Stimulated activated naive CD8-positive, alpha-beta T cell treated with anti-CD3 and anti-CD28 coated beads, Interleukin-15, amount 100 ng/mL, for 72 hours (primary cell): ENCODE data around the gene TAF4B.
"Not testable (repeated sequence)": the region's sequence is repeated elsewhere in the genome, so short reads cannot be mapped to it uniquely, and the experiment has no call there.

Source experiments
- ATAC-seq: fragments of 150-1000 bp; cut with Tn5 transposase; 2 replicates; pipeline ENCODE4 v1.10.0; 2021; ENCODE audit warnings: mild to moderate bottlenecking, moderate library complexity
- DNase-seq, 2 donors: peaks; one replicate each; pipeline ENCODE4 v3.0.0; 2021 to 2022
- H3K27ac Mint-ChIP-seq, 2 donors: one replicate each; pipeline ENCODE4 v1.8.0; 2022; ENCODE audit warnings: mild to moderate bottlenecking in 2 of 2, mixed read lengths in 2 of 2, moderate library complexity in 2 of 2
- H3K27me3 Mint-ChIP-seq: one replicate; pipeline ENCODE4 v1.8.0; 2022; ENCODE audit warnings: mixed read lengths
- H3K4me1 Mint-ChIP-seq: one replicate; pipeline ENCODE4 v1.8.0; 2022; ENCODE audit warnings: mild to moderate bottlenecking, mixed read lengths
- H3K4me3 Mint-ChIP-seq, 2 donors: one replicate each; pipeline ENCODE4 v1.8.0; 2022; ENCODE audit warnings: mild to moderate bottlenecking in 2 of 2, mixed read lengths in 2 of 2, moderate library complexity in 1 of 2
- H3K9me3 Mint-ChIP-seq, 2 donors: one replicate each; pipeline ENCODE4 v1.8.0; 2022; ENCODE audit warnings: mixed read lengths in 2 of 2

Gene TAF4B

GRCh38 chr18:26225022-26225693 lies 1.1 kb upstream of the TAF4B start:
- Mint-ChIP-seq H3K27me3 (no peaks in the 10 kb centered on the region), H3K9me3 (no peaks in the 10 kb centered on the region), H3K4me3 (peak overlapping the region; percentile 94 to 96), H3K4me1 (peaks cover 34% of the 10 kb centered on the region), H3K27ac (peak overlapping the region in 1 of 2 donors; percentile 99)
- no peak for ATAC-seq
- DNase-seq, result no peak

DNA sequence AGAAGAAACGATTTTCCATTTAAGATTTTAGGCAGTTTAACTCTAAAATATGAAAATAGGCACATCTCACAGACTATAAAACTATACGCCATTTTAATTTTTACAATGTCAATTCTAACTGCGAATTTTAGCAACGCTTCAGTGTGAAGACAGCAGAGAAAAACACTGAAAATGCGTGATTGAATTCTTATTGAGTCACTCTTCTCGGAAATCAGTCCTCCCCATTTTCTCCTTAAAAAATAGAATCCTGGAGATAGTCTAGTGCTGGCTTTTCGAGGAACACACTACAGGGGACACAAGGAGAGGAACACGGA lies 373 bp upstream of the TAF4B start:
- Mint-ChIP-seq H3K4me1 (peaks cover 34% of the 10 kb centered on the region), H3K27me3 (no peaks in the 10 kb centered on the region), H3K4me3 (peak overlapping the region; percentile 94 to 96), H3K27ac (peak overlapping the region; percentile 99), H3K9me3 (no peaks in the 10 kb centered on the region)
- ATAC-seq, result no peak
- DNase-seq, result no peak

DNA sequence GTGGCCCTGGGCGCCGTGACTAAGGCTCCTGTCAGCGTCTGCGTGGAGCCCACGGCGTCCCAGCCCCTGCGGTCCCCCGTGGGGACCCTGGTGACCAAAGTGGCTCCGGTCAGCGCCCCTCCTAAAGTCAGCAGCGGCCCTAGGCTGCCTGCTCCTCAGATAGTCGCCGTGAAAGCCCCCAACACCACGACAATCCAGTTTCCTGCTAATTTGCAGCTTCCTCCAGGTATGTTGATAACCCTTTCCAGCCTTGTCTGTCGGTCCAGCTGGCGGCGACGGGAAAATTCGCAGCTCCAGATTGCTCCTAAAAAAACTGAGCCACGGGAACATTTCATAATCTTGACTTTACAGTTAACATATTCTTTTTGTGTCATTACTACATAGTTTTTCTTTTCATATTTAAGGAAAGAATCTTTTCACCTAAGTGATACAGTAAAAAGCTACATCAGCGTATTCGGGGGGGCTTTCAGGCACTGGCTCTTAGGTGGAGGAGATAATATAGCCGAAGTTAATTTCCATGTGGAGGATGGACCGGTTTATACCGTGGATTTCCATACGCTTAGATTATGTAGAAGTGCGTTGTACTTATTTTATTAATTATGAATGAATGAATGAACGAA lies 916 bp downstream of the TAF4B start:
- Mint-ChIP-seq H3K9me3 (no peaks in the 10 kb centered on the region), H3K27me3 (no peaks in the 10 kb centered on the region), H3K4me3 (peak overlapping the region; percentile 94 to 96), H3K27ac (peak overlapping the region; percentile 97), H3K4me1 (peaks cover 40% of the 10 kb centered on the region)
- ATAC-seq (no peak), DNase-seq (no peak)

DNA sequence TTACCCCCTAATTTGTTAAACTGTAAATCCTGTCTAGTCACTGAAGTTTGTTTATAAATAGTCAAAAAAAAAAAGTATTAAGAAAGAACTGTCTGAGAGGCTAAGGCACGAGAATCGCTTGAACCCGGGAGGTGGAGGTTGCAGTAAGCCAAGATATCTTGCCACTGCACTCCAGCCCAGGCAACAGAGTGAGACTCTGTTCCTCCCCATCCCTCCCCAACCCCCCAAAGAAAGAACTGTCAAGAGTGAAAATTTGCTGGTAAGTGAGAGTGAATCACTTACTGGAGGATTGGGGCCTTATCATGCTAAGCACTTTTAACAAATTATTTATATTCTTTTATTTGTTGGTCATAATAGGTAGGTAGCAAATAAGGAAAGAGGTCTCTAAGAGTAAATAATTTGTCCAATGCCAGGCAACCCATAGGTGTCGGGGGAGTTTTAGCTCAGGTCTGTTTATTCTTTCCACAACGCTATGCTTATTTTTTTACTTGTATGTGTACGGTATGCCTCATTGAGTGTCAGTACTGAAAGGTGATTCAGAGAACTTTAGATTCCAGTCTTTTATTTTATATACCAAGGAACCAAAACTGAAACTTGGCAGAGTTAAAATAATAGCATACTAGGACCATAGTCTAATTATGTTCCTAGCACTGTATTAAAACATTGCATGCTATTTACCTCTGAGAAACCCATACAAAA lies 2.5 kb downstream of the TAF4B start:
- no peaks in the 10 kb centered on the region for H3K9me3 Mint-ChIP-seq
- no peaks in the 10 kb centered on the region for H3K27me3 Mint-ChIP-seq
- peak overlapping the region; percentile 94 to 96 for H3K4me3 Mint-ChIP-seq
- H3K4me1 Mint-ChIP-seq, result peaks cover 56% of the 10 kb centered on the region
- H3K27ac Mint-ChIP-seq, result no peak overlapping the region
- DNase-seq (no peak), ATAC-seq (peak; percentile 7)

GRCh38 chr18:26230497-26230896 lies 4.3 kb downstream of the TAF4B start:
- H3K4me3 Mint-ChIP-seq, result no peak overlapping the region
- no peaks in the 10 kb centered on the region for H3K9me3 Mint-ChIP-seq
- no peaks in the 10 kb centered on the region for H3K27me3 Mint-ChIP-seq
- no peak overlapping the region for H3K27ac Mint-ChIP-seq
- ATAC-seq (no peak), DNase-seq (no peak)
- H3K4me1 Mint-ChIP-seq, result peaks cover 70% of the 10 kb centered on the region

- peaks cover 63% of the 10 kb centered on the region for H3K4me1 Mint-ChIP-seq
- H3K4me3 Mint-ChIP-seq, result no peak overlapping the region
- ATAC-seq (no peak), DNase-seq (no peak)
- no peak overlapping the region for H3K27ac Mint-ChIP-seq
- H3K9me3 Mint-ChIP-seq, result no peaks in the 10 kb centered on the region
- no peaks in the 10 kb centered on the region for H3K27me3 Mint-ChIP-seq
These were observed 7.0 kb downstream of the TAF4B start for GRCh38 chr18:26233208-26233607.

DNA sequence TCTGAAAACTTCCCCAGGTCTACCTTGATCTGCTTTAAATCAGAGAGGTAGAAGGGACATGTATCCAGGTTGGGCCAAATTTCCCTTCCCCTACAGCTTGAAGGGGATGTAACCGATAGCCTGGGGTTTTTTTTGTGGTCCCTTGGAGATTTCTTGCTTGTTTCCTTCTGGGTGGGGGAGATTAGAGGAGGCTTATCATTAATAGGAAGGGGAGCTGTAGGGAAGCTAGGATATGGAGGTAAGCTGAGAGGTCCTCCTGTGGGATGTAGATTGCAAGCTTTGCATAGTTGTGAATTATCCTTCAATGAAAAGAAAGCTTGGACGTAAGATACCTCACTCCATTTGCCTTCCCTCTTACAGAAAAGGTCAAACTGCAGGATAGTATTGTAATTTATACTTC lies 11.1 kb downstream of the TAF4B start:
- not testable (repeated sequence) for H3K27me3 Mint-ChIP-seq

DNA sequence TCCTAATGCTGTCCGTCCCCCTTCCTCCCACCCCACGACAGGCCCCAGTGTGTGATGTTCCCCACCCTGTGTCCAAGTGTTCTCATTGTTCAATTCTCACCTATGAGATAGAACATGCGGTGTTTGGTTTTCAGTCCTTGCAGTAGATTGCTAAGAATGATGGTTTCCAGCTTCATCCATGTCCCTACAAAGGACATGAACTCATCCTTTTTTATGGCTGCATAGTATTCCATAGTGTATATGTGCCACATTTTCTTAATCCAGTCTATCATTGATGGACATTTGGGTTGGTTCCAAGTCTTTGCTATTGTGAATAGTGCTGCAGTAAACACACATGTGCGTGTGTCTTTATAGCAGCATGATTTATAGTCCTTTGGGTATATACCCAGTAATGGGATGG lies 12.5 kb downstream of the TAF4B start:
- H3K4me3 Mint-ChIP-seq, H3K27ac Mint-ChIP-seq, H3K27me3 Mint-ChIP-seq, ATAC-seq, DNase-seq: not testable (repeated sequence)
- Mint-ChIP-seq H3K4me1 (peaks cover 53% of the 10 kb centered on the region), H3K9me3 (peaks cover 24 to 30% of the 10 kb centered on the region in 2 donors)

More for the DNA sequence above, 11.1 kb downstream of the TAF4B start:
- not testable (repeated sequence) for H3K4me3 Mint-ChIP-seq, DNase-seq, ATAC-seq, H3K27ac Mint-ChIP-seq
- H3K4me1 Mint-ChIP-seq, result peaks cover 54% of the 10 kb centered on the region
- peaks cover 13 to 16% of the 10 kb centered on the region in 2 donors for H3K9me3 Mint-ChIP-seq

DNA sequence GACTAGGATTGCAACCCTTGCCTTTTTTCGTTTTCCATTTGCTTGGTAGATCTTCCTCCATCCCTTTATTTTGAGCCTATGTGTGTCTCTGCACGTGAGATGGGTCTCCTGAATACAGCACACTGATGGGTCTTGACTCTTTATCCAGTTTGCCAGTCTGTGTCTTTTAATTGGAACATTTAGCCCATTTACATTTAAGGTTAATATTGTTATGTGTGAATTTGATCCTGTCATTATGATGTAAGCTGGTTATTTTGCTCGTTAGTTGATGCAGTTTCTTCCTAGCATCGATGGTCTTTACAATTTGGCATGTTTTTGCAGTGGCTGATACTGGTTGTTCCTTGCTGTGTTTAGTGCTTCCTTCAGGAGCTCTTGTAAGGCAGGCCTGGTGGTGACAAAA lies 16.1 kb downstream of the TAF4B start:
- H3K9me3 Mint-ChIP-seq, result peaks cover 24 to 42% of the 10 kb centered on the region in 2 donors
- not testable (repeated sequence) for H3K27ac Mint-ChIP-seq, DNase-seq, H3K4me3 Mint-ChIP-seq, ATAC-seq, H3K27me3 Mint-ChIP-seq
- peaks cover 29% of the 10 kb centered on the region for H3K4me1 Mint-ChIP-seq

- DNase-seq, ATAC-seq, H3K4me3 Mint-ChIP-seq, H3K27ac Mint-ChIP-seq, H3K27me3 Mint-ChIP-seq: not testable (repeated sequence)
- H3K4me1 Mint-ChIP-seq, result peaks cover 27% of the 10 kb centered on the region
- H3K9me3 Mint-ChIP-seq, result peaks cover 24 to 42% of the 10 kb centered on the region in 2 donors
These were observed 19.2 kb downstream of the TAF4B start for GRCh38 chr18:26245434-26245833.

DNA sequence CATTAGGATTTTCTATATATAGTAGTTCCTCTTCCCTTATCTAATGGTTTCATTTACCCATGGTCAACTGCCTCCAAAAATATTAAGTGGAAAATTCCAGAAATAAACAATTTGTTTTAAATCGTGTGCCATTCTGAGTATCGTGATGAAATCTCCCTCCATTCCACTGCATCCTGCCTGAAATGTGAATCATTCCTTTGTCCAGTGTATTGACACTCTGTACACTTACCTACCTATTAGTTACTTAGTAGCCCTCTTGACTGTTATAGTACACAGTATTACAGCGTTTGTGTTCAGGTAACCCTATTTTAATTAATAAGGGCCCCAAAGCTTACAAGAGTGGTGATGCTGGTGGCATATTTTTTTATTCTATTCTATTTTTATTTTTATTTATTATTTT lies 26.2 kb downstream of the TAF4B start:
- Mint-ChIP-seq H3K9me3 (no peaks in the 10 kb centered on the region), H3K4me1 (peaks cover 26% of the 10 kb centered on the region), H3K4me3 (no peak overlapping the region), H3K27ac (no peak overlapping the region), H3K27me3 (no peaks in the 10 kb centered on the region)
- ATAC-seq, result no peak
- no peak for DNase-seq

GRCh38 chr18:26254808-26255207 lies 28.6 kb downstream of the TAF4B start:
- not testable (repeated sequence) for H3K9me3 Mint-ChIP-seq, H3K27ac Mint-ChIP-seq, DNase-seq, H3K27me3 Mint-ChIP-seq, H3K4me3 Mint-ChIP-seq, ATAC-seq
- peaks cover 36% of the 10 kb centered on the region for H3K4me1 Mint-ChIP-seq

DNA sequence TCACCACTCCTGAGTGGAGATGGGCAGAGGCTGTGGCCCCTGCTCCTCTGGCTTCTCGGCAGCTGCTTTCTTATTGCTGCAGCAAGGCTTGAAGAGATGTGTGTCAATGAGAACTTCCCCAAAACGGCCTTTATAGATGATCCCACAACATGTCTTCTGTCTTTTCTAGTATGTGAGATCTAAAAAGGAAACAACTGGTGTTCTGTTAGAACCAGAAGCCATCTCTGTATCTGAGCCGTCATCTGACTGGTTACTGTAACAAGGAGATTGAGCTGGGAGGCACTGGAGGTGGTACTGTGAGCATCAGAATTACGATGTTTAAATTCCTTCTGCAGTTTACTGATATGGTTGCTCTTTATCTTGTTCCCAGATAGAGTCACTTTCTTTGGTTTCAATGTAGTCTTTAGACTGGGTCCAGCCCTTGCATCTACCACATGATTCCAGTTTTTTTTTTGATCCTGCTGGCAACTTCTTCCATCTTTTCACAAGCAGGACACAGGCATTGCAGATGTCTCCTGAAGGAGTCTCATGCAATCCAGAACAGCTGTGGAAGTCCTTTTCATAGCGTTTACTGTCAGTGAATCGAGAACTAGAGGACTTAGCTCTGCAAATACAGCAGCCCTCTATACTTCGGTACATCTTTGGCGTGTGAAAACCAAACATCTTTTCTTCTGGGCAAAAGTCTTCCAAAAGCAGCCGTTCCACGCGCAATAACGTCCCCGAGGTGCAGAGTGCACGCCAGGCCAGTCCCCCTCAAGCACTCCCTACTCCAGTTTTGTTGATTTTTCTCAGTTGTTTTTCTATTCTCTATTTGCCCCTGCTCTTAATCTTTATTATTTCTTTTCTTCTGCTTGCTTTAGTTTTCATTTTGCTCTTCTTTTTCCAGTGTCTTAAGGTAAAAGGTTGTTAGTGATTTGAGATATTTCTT lies 29.7 kb downstream of the TAF4B start:
- ATAC-seq, result no peak
- peak overlapping the region in 1 of 2 donors; percentile 26 for H3K4me3 Mint-ChIP-seq
- peak overlapping the region in 1 of 2 donors; percentile 83 for H3K27ac Mint-ChIP-seq
- no peaks in the 10 kb centered on the region for H3K27me3 Mint-ChIP-seq
- H3K4me1 Mint-ChIP-seq, result peaks cover 36% of the 10 kb centered on the region
- DNase-seq, result no peak
- H3K9me3 Mint-ChIP-seq, result peaks cover 4 to 7% of the 10 kb centered on the region in 2 donors

DNA sequence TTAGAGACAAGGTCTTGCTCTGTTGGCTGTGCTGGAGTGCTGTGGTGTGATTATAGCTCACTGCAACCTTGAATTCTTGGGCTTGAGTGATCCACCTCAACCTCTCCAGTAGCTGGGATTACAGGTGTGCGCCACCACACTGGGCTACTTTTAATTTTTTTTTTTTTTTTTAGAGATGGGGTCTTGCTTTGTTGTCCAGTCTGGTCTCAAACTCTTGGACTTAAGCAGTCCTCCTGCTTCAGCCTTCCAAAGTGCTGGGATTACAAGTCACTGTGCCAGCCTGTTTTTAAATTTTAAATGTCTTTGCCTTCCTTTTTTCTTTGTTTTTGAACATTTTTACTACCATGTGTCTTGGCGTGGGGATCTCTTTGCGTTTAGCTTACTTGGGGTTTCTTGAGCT lies 32.5 kb downstream of the TAF4B start:
- H3K4me3 Mint-ChIP-seq, result no peak overlapping the region
- peak overlapping the region in 1 of 2 donors; percentile 8 for H3K27ac Mint-ChIP-seq
- H3K27me3 Mint-ChIP-seq, result no peaks in the 10 kb centered on the region
- peaks cover 4 to 15% of the 10 kb centered on the region in 2 donors for H3K9me3 Mint-ChIP-seq
- no peak for ATAC-seq
- H3K4me1 Mint-ChIP-seq, result peaks cover 46% of the 10 kb centered on the region
- DNase-seq, result no peak

GRCh38 chr18:26259416-26259815 lies 33.2 kb downstream of the TAF4B start:
- peaks cover 46% of the 10 kb centered on the region for H3K4me1 Mint-ChIP-seq
- H3K9me3 Mint-ChIP-seq, result peaks cover 4 to 15% of the 10 kb centered on the region in 2 donors
- DNase-seq, H3K27ac Mint-ChIP-seq, ATAC-seq, H3K27me3 Mint-ChIP-seq, H3K4me3 Mint-ChIP-seq: not testable (repeated sequence)
